ENCODE data around the gene ASCC1.

DNA sequence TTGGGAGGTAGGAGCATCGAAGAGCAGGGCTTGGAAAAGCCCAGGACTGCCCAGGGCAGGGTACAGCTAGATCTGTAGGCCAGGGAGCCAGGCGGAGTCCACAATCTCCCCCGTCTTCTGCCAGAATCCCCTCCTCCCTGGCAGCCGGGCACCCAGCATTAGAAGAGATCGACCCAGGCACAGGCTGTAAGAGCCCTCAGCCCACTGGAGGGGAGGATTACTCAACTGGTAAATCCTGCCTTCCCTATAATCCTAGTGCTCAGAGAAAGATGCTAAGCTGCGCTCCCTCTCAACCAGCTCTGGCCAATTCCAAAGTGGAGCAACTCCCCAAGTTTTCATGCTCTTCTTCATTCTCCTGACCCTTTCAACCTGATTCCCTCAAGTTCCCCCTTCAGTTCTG is 130.9 kb downstream of the ASCC1 start:
- TF ChIP-seq, protein P1, sequence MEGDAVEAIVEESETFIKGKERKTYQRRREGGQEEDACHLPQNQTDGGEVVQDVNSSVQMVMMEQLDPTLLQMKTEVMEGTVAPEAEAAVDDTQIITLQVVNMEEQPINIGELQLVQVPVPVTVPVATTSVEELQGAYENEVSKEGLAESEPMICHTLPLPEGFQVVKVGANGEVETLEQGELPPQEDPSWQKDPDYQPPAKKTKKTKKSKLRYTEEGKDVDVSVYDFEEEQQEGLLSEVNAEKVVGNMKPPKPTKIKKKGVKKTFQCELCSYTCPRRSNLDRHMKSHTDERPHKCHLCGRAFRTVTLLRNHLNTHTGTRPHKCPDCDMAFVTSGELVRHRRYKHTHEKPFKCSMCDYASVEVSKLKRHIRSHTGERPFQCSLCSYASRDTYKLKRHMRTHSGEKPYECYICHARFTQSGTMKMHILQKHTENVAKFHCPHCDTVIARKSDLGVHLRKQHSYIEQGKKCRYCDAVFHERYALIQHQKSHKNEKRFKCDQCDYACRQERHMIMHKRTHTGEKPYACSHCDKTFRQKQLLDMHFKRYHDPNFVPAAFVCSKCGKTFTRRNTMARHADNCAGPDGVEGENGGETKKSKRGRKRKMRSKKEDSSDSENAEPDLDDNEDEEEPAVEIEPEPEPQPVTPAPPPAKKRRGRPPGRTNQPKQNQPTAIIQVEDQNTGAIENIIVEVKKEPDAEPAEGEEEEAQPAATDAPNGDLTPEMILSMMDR (IDR thresholded peaks at IDR 0.05): no peak
- TF ChIP-seq EP300 (IDR thresholded peaks at IDR 0.05): no peak
- no peak for TF ChIP-seq POLR2AphosphoS5 (IDR thresholded peaks at IDR 0.05)
- no peak for TF ChIP-seq POLR2A (IDR thresholded peaks at IDR 0.05)

Measured in gastroesophageal sphincter (tissue), 3 donors.